Thoracic aorta (tissue), 2 donors: Measurements from ENCODE around the gene PNLIPRP1. TPM values are rescaled to one million over a fixed set of nuclear protein-coding genes. Genes with fewer than 3 reads are reported as not detected.

Experiments used
- ATAC-seq: fragments of 150-250 bp; one replicate; pipeline ENCODE4 v1.8.0; 2017; ENCODE audit warnings: low read depth; ENCODE audit not compliant: insufficient number of reproducible peaks, low FRiP score
- DNase-seq: peaks from one replicate; pipeline ENCODE4 v3.0.0-alpha.2; 2020; ENCODE audit warnings: low spot score
- H3K27ac ChIP-seq, 2 donors: fragments of 200-600 bp; sonication (generic); 1 replicate in 1 of 2; 2 replicates in 1 of 2; pipeline ENCODE4 v1.5.1; 2016; ENCODE audit warnings: mild to moderate bottlenecking in 2 of 2, moderate library complexity in 2 of 2
- H3K27me3 ChIP-seq: fragments of 200-600 bp; sonication (generic); replicated peaks from 2 replicates; pipeline ENCODE4 v1.6.0; 2016; ENCODE audit warnings: mild to moderate bottlenecking; ENCODE audit not compliant: insufficient read depth
- H3K36me3 ChIP-seq: fragments of 200-600 bp; sonication (generic); one replicate; pipeline ENCODE4 v1.5.1; 2016
- H3K4me1 ChIP-seq, 2 donors: fragments of 200-600 bp; sonication (generic); 1 replicate in 1 of 2; 2 replicates in 1 of 2; pipeline versions ENCODE4 v1.5.1 to v1.6.0; 2016; ENCODE audit warnings: low read depth in 2 of 2, mild to moderate bottlenecking in 1 of 2; ENCODE audit not compliant: control insufficient read depth in 1 of 2
- H3K4me3 ChIP-seq: fragments of 200-600 bp; sonication (generic); 2 replicates; pipeline ENCODE4 v1.5.1; 2016; ENCODE audit warnings: mild to moderate bottlenecking
- H3K9me3 ChIP-seq: fragments of 200-600 bp; sonication (generic); 2 replicates; pipeline ENCODE4 v1.5.1; 2016
- total RNA-seq, 2 donors: library from RNA; depleted of rRNA; stranded (reverse); fragments of >200 nt; gene quantifications; one replicate each; pipeline versions ENCODE4 v1.1.0 to v1.2.3, GENCODE V29; 2016
- TF ChIP-seq, protein P1 (sequence below): fragments of 200-600 bp; sonication (generic); IDR thresholded peaks from one replicate; pipeline ENCODE4 v1.5.1; 2019; ENCODE audit warnings: antibody characterized with exemption

PNLIPRP1 gene
- total RNA-seq, 2 donors from 2014 or later: 0.99 TPM; not detected in 1

GRCh38 chr10:116589926-116590325 lies 833 bp upstream of the PNLIPRP1 start:
- TF ChIP-seq, protein P1, sequence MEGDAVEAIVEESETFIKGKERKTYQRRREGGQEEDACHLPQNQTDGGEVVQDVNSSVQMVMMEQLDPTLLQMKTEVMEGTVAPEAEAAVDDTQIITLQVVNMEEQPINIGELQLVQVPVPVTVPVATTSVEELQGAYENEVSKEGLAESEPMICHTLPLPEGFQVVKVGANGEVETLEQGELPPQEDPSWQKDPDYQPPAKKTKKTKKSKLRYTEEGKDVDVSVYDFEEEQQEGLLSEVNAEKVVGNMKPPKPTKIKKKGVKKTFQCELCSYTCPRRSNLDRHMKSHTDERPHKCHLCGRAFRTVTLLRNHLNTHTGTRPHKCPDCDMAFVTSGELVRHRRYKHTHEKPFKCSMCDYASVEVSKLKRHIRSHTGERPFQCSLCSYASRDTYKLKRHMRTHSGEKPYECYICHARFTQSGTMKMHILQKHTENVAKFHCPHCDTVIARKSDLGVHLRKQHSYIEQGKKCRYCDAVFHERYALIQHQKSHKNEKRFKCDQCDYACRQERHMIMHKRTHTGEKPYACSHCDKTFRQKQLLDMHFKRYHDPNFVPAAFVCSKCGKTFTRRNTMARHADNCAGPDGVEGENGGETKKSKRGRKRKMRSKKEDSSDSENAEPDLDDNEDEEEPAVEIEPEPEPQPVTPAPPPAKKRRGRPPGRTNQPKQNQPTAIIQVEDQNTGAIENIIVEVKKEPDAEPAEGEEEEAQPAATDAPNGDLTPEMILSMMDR: no peak
- no peak overlapping the region for H3K4me3 ChIP-seq
- no peaks in the 10 kb centered on the region for H3K27me3 ChIP-seq
- no peaks in the 10 kb centered on the region for H3K9me3 ChIP-seq
- no peaks in the 10 kb centered on the region for H3K36me3 ChIP-seq
- no peak for DNase-seq
- no peaks in the 10 kb centered on the region for H3K4me1 ChIP-seq
- no peak for ATAC-seq
- no peak overlapping the region for H3K27ac ChIP-seq

GRCh38 chr10:116593139-116593740 lies 2.5 kb downstream of the PNLIPRP1 start:
- Histone ChIP-seq H3K27me3 (no peaks in the 10 kb centered on the region), H3K4me1 (no peaks in the 10 kb centered on the region), H3K9me3 (no peaks in the 10 kb centered on the region), H3K36me3 (no peaks in the 10 kb centered on the region), H3K4me3 (no peak overlapping the region), H3K27ac (no peak overlapping the region)
- TF ChIP-seq, protein P1: no peak
- ATAC-seq (no peak), DNase-seq (no peak)

DNA sequence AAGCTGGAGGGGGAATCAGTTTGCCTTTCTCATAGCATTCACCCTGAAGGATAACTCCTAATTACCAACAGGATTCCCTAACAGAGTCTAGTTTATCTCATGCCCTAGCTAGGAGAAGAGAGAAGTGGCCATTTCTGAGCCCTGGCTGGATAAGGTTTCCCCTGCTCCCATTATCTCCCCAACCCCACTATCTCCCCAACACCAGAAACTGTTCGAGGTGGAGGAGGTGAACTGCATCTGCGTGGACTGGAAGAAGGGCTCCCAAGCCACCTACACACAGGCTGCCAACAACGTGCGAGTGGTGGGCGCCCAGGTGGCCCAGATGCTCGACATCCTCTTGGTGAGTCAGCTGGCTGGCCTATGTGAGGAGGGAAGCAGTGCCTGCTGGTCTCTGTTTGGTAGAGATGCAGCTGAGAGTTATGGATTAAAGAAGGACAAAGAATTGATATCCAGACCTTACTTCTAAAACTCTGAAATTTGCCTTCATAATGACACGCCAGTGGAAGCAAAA lies 3.8 kb downstream of the PNLIPRP1 start:
- H3K4me3 ChIP-seq: no peak overlapping the region
- no peaks in the 10 kb centered on the region for H3K4me1 ChIP-seq
- H3K27ac ChIP-seq: no peak overlapping the region
- DNase-seq (no peak), ATAC-seq (no peak)
- no peaks in the 10 kb centered on the region for H3K36me3 ChIP-seq
- TF ChIP-seq, protein P1: no peak
- no peaks in the 10 kb centered on the region for H3K9me3 ChIP-seq
- H3K27me3 ChIP-seq: no peaks in the 10 kb centered on the region

DNA sequence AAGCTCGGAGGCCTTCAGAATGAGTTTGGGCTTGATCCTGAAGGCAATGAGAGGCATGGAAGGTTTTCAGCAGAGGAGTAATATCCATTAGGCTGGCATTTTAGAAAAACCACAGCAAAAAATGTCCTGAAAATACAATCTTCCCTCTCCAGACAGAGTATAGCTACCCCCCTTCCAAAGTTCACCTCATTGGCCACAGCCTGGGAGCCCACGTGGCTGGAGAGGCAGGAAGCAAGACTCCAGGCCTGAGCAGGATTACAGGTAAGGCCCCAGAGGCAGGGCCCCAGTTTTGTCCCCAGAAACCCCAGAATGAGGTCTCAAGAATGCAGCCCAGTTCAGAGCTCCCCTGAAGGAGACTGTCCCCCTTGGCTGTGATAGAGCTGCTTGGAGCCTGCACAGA lies 5.3 kb downstream of the PNLIPRP1 start:
- no peaks in the 10 kb centered on the region for H3K9me3 ChIP-seq
- TF ChIP-seq, protein P1: no peak
- ATAC-seq: no peak
- no peak overlapping the region for H3K4me3 ChIP-seq
- H3K27ac ChIP-seq: no peak overlapping the region
- no peaks in the 10 kb centered on the region for H3K36me3 ChIP-seq
- no peaks in the 10 kb centered on the region for H3K4me1 ChIP-seq
- no peak for DNase-seq
- no peaks in the 10 kb centered on the region for H3K27me3 ChIP-seq

- Histone ChIP-seq H3K9me3 (no peaks in the 10 kb centered on the region), H3K27me3 (no peaks in the 10 kb centered on the region), H3K27ac (no peak overlapping the region), H3K36me3 (no peaks in the 10 kb centered on the region), H3K4me1 (no peaks in the 10 kb centered on the region), H3K4me3 (no peak overlapping the region)
- ATAC-seq (no peak), DNase-seq (no peak)
- TF ChIP-seq, protein P1: no peak
Observed at GRCh38 chr10:116597543-116597942, 6.8 kb downstream of the PNLIPRP1 start.
